ENCODE data around the gene ACSS3.
"Not testable (repeated sequence)": the region's sequence is repeated elsewhere in the genome, so short reads cannot be mapped to it uniquely, and the experiment has no call there.

Gene ACSS3

DNA sequence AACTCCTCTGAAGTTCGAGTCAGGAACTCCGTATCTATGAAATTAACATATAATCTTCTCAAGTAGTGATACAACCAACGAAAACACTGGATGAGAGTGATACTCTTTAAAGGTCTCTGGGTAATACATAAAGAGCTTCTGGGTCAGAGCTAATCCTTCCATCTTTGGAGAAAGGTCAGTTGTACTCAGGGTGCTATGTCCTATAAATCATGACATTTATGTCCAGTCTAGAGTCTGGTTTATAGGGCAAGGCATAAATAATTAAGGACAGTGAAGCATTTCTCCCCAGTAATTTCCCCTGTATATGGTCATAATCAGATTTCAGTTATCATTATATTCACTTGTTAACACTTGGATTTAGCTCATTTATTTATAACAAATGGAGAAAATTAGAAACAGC is 90.6 kb downstream of the ACSS3 start:
- no peak for DNase-seq

GRCh38 chr12:81170072-81170471 is 92.2 kb downstream of the ACSS3 start:
- no peak for DNase-seq

DNA sequence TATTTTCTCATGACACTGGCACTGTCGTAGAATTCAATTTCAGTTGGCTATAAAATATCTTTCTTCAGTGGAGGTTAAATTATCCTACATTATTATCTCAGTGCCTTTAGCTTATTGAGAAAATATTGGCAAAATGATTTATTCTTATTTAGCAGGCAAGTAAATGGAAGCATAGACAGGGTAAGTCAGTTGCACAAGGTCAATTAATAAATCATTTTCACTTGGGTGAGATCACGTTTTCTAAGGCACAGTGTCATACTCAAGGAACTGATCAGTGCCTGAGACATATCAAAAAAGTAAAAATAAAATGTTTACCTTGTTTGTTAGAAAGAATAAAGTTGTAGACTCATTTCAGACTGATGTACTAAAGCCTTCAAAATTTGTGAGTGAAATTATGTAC is 95.0 kb downstream of the ACSS3 start:
- DNase-seq, result no peak

DNA sequence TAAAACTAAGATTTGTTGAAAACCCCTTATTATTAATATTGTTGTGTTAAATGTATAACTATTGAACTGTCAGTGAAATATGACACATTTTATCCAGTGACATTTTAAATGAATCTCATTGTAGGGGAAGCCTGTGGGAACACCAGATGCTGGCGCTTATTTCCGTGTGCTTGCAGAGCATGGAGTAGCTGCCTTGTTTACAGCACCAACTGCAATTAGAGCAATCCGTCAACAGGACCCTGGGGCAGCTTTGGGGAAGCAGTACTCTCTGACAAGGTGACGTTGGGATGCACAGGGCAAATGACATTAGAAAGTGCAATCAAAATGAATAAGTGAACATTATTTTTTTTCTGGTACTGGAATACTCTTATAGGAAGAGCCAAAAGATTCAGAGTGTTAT is 96.8 kb downstream of the ACSS3 start:
- DNase-seq, result no peak

- no peak for DNase-seq
These were observed 98.9 kb downstream of the ACSS3 start for GRCh38 chr12:81176796-81177195.

GRCh38 chr12:81181691-81182090 is 103.8 kb downstream of the ACSS3 start:
- no peak for DNase-seq

GRCh38 chr12:81187686-81188085 is 109.8 kb downstream of the ACSS3 start:
- DNase-seq, result no peak

DNA sequence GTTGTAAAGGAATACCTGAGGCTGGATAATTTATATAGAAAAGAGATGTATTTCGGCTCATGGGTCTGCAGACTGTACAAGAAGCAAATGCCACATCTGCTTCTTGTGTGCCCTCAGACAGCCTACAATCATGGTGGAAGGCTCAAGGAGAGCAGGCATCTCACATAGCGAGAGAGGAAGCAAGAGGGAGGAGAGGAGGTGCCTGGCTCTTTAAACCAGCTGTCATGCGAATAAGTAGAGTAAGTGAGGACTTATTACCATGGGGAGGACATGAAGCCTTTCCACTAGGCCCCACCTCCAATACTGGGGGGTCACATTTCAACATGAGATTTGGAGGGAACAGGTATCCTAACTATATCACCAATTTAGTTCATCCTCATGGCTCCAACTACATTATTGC is 118.7 kb downstream of the ACSS3 start:
- DNase-seq, result no peak

DNA sequence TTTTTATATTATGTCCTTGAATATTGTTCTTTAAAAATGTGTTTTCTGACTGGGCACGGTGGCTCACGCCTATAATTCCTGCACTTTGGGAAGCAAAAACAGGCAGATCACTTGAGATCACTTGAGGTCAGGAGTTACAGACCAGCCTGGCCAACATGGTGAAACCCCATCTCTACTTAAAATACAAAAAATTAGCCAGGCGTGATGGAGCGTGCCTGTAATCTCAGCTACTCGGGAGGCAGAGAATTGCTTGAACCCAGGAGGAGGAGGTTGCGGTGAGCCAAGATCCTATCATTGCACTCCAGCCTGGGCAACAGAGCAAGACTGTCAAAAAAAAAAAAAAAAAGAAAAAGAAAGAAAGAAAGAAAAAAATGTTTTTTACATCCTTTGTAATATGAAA is 122.7 kb downstream of the ACSS3 start:
- DNase-seq, result not testable (repeated sequence)

GRCh38 chr12:81203671-81204204 is 125.9 kb downstream of the ACSS3 start:
- no peak for DNase-seq

- DNase-seq, result no peak
These were observed 127.5 kb downstream of the ACSS3 start for GRCh38 chr12:81205416-81205815.

DNA sequence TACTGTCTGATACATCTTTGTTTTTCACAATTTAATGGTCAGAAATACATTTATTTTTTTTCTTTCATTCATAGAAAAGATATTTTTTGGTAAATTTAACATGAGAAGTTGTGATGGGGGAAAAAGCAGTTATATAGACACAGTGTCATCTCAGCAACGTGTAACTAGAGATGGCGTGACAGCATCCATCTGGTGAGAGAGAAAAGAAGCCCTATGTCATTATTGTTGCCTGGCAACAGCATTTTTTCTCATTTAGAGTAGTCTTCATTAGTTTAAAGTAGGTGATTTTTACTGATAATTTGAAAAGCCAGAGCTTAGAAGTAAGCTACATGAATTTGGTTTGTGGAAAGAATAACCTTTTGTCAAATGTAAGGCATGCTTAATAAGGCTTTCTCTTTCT is 128.6 kb downstream of the ACSS3 start:
- no peak for DNase-seq

DNA sequence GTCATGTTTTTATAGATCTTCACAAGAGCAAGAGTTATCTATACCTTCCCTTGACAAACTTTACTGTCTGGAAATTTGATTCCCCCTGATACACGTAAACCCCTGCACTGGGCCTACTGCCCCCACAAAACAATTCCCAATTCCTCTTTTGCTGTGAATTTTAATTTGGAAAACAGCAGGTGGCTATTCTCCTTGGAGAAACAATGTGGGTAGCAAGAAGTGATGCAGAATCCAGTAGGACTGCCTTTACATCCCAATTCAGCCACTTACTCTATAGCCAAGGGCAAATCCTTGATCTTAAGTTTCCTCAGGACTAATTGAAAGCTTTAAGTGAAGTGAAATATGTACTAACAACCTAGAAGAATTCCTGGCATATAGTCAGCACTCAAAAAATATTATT is 129.3 kb downstream of the ACSS3 start:
- no peak for DNase-seq

DNA sequence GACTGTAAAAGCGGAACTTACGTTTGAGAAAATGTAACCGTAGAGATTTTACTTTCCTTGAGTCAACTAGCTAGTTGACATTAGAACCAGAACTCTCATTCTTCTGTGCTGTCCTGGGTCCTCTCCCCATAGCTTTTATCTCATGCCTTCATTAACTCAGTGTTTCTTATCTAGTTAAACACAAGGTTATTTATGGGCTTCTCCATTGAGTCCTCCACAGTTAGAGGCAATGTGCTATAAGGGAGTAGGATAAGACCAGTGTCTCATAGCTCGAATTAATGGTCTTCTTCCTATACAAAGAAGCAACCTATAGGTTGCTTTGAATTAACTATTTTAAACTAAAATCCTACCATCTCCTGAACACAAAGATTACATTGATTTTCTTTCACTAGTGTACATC is 129.8 kb downstream of the ACSS3 start:
- no peak for DNase-seq

DNA sequence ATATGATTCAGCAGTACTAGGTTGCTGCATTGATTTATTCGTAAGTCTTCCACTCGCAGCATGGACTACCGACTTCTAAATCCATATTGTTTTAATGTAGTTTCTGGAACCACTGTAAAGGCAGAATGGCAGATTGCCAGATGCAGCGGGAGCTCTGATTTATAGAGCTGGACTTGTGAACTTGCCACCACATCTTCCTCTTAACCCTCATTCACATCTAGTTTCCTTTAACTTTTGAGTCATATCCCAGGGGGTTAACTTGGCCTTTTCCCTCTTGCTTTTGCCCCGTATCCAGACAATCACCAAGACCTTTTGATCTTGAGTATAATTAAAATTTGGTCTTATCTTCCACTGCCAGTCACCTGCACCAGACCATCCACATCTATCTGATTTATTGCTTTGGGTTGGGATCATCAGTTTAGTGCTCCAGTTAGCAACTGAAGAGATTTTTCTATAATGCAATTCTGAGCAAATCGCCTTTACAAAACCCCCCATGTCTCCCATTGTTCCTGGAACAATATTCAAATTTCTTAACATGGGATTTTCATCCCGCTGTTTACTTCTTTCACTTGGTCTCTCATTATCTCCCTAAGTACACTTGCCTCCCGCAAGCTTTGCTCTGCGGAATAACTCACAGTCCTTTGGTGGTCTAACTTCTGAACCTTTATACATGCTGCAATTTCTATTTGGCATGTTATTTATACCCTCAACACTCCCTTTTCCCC is 130.5 kb downstream of the ACSS3 start:
- DNase-seq, result no peak

DNA sequence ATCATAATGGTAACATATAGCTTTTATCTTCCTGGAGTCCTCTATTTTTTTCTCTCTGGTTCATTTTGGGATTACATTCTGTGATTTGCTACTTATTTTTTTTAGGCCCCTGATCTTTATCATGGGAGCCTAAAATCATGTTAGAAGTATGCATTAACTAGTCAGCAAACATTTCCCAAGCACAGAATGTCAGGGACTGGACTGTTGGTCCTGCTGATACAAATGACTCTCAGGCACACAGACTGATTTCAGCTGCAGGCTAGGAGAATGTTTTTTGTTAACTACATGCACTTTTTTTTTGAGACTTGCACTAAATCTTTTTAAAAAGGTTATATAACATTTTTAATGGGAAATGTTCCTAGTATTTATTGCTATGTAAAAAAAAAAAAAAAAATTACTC is 131.1 kb downstream of the ACSS3 start:
- DNase-seq, result no peak

DNA sequence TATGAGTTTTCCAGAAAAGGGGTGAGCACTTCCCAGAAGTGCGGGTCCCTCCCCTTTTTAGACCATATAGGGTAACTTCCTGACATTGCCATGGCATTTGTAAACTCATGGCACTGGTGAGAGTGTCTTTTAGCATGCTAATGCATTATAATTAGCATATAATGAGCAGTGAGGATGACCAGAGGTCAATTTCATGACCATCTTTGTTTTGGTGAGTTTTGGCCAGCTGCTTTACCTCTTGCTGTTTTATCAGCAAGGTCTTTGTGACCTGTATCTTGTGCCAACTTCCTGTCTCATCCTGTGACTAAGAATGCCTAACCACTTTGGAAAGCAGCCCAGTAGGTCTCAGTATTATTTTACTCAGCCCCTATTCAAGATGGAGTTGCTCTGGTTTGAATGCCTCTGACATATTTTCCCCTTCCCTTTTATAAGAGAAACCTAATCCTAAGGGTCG is 131.9 kb downstream of the ACSS3 start:
- DNase-seq, result not testable (repeated sequence)

GRCh38 chr12:81211306-81211705 is 133.4 kb downstream of the ACSS3 start:
- DNase-seq, result no peak

GRCh38 chr12:81212996-81213696 is 135.3 kb downstream of the ACSS3 start:
- DNase-seq, result no peak

DNA sequence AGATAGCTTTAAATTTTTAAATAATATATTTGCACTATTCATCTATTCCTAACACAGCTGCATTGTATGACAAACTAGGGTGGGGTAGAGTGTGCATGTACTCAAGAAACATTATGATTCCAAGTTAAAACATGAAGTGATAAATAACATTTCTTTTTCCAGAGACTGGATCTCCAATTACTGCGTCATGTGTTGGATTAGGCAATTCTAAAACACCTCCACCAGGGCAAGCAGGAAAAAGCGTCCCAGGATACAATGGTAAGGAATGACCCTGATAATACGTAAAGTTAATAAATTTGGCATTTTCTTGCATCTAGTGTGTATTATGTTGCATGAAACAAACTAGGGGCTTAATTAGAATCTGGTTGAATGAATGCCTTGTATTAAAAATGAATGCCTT is 138.9 kb downstream of the ACSS3 start:
- no peak for DNase-seq

DNA sequence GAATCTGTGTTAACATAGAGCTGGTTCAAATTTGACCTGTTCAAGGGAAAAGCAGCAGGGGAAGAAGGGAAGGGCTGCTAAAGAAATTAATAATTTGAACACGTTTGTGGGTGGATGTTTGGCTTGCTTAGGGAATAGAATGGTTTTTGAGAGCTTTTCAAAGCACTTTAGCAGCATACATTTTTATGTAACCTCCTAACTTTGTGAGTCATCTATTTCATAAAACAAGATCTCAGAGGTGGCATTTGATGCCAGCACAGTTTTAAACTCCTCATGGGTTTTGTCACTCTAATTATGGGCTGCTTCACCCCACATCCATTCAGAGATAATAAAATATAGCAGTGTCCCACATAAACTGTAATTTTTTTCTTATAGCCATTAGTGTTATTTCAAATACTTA is 143.8 kb downstream of the ACSS3 start:
- no peak for DNase-seq

DNA sequence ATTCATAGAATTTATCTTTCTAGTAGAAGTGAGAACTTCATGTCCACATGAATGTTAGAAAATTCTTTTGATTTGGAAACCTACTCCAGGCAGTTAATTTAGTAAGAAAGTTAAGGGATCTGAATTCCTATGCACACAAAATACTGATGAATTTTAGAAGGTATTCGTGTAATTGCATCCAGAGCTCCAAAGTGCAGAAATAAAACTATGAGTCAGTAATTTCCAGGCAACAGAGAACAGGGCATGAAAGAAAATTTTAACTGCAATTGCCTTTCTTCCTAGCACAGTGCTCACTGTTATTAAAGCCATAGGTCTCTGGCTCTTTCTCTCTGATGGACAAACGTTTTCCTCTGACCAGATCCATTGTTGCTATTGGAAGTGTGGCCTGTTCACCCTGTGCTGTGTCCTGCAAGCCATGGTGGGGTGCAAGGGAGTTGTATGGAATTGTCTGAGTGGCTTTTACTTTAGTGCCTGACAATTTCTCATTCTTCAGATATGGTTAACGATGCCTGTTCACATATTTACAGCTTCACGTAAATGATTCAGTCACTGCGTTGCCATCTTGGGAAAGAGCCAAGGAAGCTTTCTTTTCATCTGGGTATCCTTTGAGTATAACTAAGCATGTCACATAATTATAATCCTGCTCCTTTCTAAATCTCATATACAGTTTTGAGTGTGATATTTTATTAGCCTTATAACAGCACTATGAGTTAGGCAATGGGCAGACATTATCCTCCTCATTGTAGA is 145.1 kb downstream of the ACSS3 start:
- no peak for DNase-seq

DNA sequence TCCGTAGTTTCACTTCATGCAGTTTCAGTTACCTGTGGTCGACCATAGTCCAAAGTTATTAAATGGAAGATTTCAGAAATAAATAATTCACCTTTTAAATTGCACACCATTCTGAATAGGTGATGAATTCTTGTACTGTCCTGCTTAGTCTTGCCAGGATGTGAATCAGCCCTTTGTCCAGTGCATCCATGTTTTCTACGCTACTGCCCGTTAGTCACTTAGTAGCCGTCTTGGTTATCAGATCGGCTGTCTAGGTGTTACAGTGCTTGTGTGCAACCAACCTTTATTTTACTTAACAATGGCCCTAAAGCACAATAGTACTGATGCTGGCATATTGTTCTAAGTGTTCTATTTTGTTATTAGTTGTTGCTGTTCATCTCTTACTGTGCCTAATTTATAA is 146.7 kb downstream of the ACSS3 start:
- no peak for DNase-seq

DNA sequence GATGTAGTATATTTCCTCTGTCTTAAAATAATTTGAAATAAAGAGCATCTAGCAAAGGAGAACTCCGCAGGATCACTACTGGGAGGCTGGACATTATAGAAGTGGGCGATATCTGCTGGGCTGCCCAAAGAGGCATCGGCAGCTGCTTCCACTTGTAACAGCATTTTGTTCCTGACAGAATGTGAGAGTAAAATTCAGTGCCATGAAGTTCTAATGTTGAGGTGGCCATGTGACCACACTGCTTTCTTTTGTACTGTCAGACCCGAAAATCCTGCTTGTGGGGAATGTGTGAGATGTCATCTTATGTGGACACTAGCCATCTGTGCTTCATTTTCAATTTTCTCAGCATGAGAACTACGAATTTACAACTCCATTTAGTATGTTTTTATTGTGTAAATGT is 151.9 kb downstream of the ACSS3 start:
- no peak for DNase-seq
